K562 (cell line): ENCODE data around the gene CACNA2D2. TPM values are rescaled to one million over a fixed set of nuclear protein-coding genes. Genes with fewer than 3 reads are reported as not detected.
A peak's percentile ranks its signal among the peaks of the same experiment; 100 is the strongest.

Experiments used
- ATAC-seq: fragments of 200-7000 bp; cut with Tn5 transposase; 3 replicates; pipeline ENCODE4 v1.9.1; 2020; ENCODE audit warnings: moderate library complexity
- BruUV-seq: library from RNA; stranded (reverse); fragments of 400-500 nt; replicated peaks from 2 replicates; lab custom pipeline; 2021; lab: Mats Ljungman, UMichigan
- CTCF ChIA-PET: fragments of 300-600 bp; formaldehyde crosslinking; extraction: SDS; loops from one replicate; lab custom pipeline; 2021; ENCODE audit warnings: low intra/inter-chr PET ratio; lab: Yijun Ruan, JAX
- POLR2A ChIA-PET: fragments of 300-600, 350-650 bp; sonication (Branson Sonifier 250); formaldehyde crosslinking; extraction: SDS; loops from one replicate; lab custom pipeline; 2021; ENCODE audit warnings: antibody characterized with exemption, inconsistent platforms; lab: Yijun Ruan, JAX
- DNase-seq, 4 experiments: peaks; one replicate each; pipeline versions ENCODE4 v3.0.0 to v3.0.0-alpha.2; 2011 to 2018; ENCODE audit warnings: low spot score in 3 of 4, mixed read lengths in 3 of 4; ENCODE audit errors: extremely low read depth in 1 of 4
- FAIRE-seq: peaks from 2 replicates; lab custom pipeline; 2011; peaks lifted over from hg19 to GRCh38; lab: Jason Lieb, UNC
- H2AFZ ChIP-seq: 2 replicates; pipeline ENCODE4 v1.6.0; 2011; ENCODE audit warnings: low read depth, low read length, control low read depth, inconsistent platforms
- H3K27ac ChIP-seq: fragments of 200-600 bp; 3 replicates; pipeline ENCODE4 v1.8.0; 2011; ENCODE audit warnings: low read depth, mild to moderate bottlenecking, control low read depth, inconsistent platforms, low read length, moderate library complexity, mixed read lengths; ENCODE audit errors: extremely low read depth
- H3K27me3 ChIP-seq, 2 experiments: fragments of 300-600 bp in 1 of 2; 2 replicates in 1 of 2; 3 replicates in 1 of 2; pipeline versions ENCODE4 v1.6.0 to v1.8.0; 2011; ENCODE audit warnings: inconsistent platforms in 2 of 2, low read length in 2 of 2, mild to moderate bottlenecking in 1 of 2, mixed read lengths in 1 of 2, moderate library complexity in 1 of 2; ENCODE audit not compliant: control insufficient read depth in 2 of 2, insufficient read depth in 2 of 2
- H3K36me3 ChIP-seq: fragments of 300-600 bp; 3 replicates; pipeline ENCODE4 v1.8.0; 2011; ENCODE audit warnings: mild to moderate bottlenecking, low read length, inconsistent platforms; ENCODE audit not compliant: control insufficient read depth, insufficient read depth
- H3K4me1 ChIP-seq, 2 experiments: fragments of 200-600 bp in 1 of 2; replicated peaks in 1 of 2; 2 replicates in 1 of 2; 3 replicates in 1 of 2; pipeline versions ENCODE4 v1.5.1 to v1.8.0; 2011; ENCODE audit warnings: inconsistent platforms in 2 of 2, low read length in 2 of 2, mild to moderate bottlenecking in 1 of 2, mixed read lengths in 1 of 2, moderate library complexity in 1 of 2; ENCODE audit not compliant: control insufficient read depth in 2 of 2, insufficient read depth in 2 of 2
- H3K4me2 ChIP-seq: 2 replicates; pipeline ENCODE4 v1.6.1; 2011; ENCODE audit warnings: low read length, control low read depth, inconsistent platforms, mixed read lengths; ENCODE audit not compliant: insufficient read depth
- H3K4me3 ChIP-seq: fragments of 200-600 bp; sonication (generic), shearing (Covaris generic); 2 replicates; pipeline ENCODE4 v1.5.1; 2016; ENCODE audit warnings: control low read depth, inconsistent platforms
- H3K79me2 ChIP-seq: fragments of 200-600 bp; 3 replicates; pipeline ENCODE4 v1.8.0; 2011; ENCODE audit warnings: low read length, inconsistent platforms; ENCODE audit not compliant: control insufficient read depth, insufficient read depth
- H3K9ac ChIP-seq, 2 experiments: 2 replicates each; pipeline versions ENCODE4 v1.6.0 to v1.6.1; 2011; ENCODE audit warnings: low read depth in 2 of 2, low read length in 2 of 2, control low read depth in 1 of 2, inconsistent platforms in 1 of 2, mild to moderate bottlenecking in 1 of 2, mixed read lengths in 1 of 2; ENCODE audit not compliant: insufficient read depth in 1 of 2
- H3K9me1 ChIP-seq: one replicate; pipeline ENCODE4 v1.6.0; 2011; ENCODE audit warnings: inconsistent platforms, mild to moderate bottlenecking, low read length, moderate library complexity; ENCODE audit not compliant: control insufficient read depth, insufficient read depth
- H3K9me3 ChIP-seq: replicated peaks from 2 replicates; pipeline ENCODE4 v1.5.1; 2011; ENCODE audit warnings: low read depth, low read length, inconsistent platforms; ENCODE audit not compliant: control insufficient read depth, insufficient read depth
- H4K20me1 ChIP-seq: replicated peaks from 2 replicates; pipeline ENCODE4 v1.6.1; 2011; ENCODE audit warnings: low read length, inconsistent platforms, mixed read lengths; ENCODE audit not compliant: control insufficient read depth, insufficient read depth
- C11orf30 ChIP-seq: fragments of 450-650 bp; IDR thresholded peaks from 2 replicates; pipeline ENCODE4 v1.6.1; 2016; ENCODE audit warnings: low read depth, mild to moderate bottlenecking
- CHD2 ChIP-seq: IDR thresholded peaks from 2 replicates; pipeline ENCODE4 v1.6.1; 2011; ENCODE audit warnings: low read depth, low read length
- E2F6 ChIP-seq, 2 experiments: IDR thresholded peaks; 2 replicates each; pipeline ENCODE4 v1.6.1; 2011; ENCODE audit warnings: borderline replicate concordance in 1 of 2, control low read depth in 1 of 2, low read depth in 1 of 2, low read length in 1 of 2, mild to moderate bottlenecking in 1 of 2, mixed read lengths in 1 of 2, moderate library complexity in 1 of 2; ENCODE audit not compliant: insufficient read depth in 1 of 2, insufficient read length in 1 of 2, poor library complexity in 1 of 2, severe bottlenecking in 1 of 2; ENCODE audit errors: extremely low read depth in 1 of 2
- EZH2 ChIP-seq: IDR thresholded peaks from 2 replicates; pipeline ENCODE4 v1.6.1; 2012; ENCODE audit warnings: low read depth, mild to moderate bottlenecking, inconsistent platforms, low read length, borderline replicate concordance
- LCOR ChIP-seq: sonication (generic); formaldehyde crosslinking; IDR thresholded peaks from 2 replicates; pipeline ENCODE4 v1.8.0; 2022; ENCODE audit warnings: mild to moderate bottlenecking, missing genetic modification reagents
- MAFK ChIP-seq: IDR thresholded peaks from 2 replicates; pipeline ENCODE4 v1.6.1; 2011; ENCODE audit warnings: low read length, improper control_type of control experiment
- MEF2A ChIP-seq: IDR thresholded peaks from 2 replicates; pipeline ENCODE4 v1.6.1; 2011; ENCODE audit warnings: low read depth, mild to moderate bottlenecking, low read length, moderate library complexity; ENCODE audit not compliant: control insufficient read depth
- NFE2L1 ChIP-seq: fragments of 450-650 bp; IDR thresholded peaks from 2 replicates; pipeline ENCODE4 v1.6.1; 2016; ENCODE audit warnings: missing genetic modification characterization, low read depth, mild to moderate bottlenecking, missing compliant biosample characterization, moderate library complexity, borderline replicate concordance
- NFRKB ChIP-seq: fragments of 450-650 bp; IDR thresholded peaks from 2 replicates; pipeline ENCODE4 v1.6.1; 2016; ENCODE audit warnings: low read depth
- NR1H2 ChIP-seq: sonication (generic); formaldehyde crosslinking; IDR thresholded peaks from 2 replicates; pipeline ENCODE4 v1.4.0; 2020; ENCODE audit warnings: mild to moderate bottlenecking, missing genetic modification reagents
- NR3C1 ChIP-seq: sonication (generic); formaldehyde crosslinking; IDR thresholded peaks from 2 replicates; pipeline ENCODE4 v1.8.1; 2022; ENCODE audit warnings: missing genetic modification reagents
- RB1 ChIP-seq: fragments of 450-650 bp; IDR thresholded peaks from 2 replicates; pipeline ENCODE4 v1.6.1; 2017; ENCODE audit warnings: low read depth, mild to moderate bottlenecking
- TEAD1 ChIP-seq, 2 experiments: fragments of 450-650 bp in 1 of 2; sonication (generic) in 1 of 2; formaldehyde crosslinking; IDR thresholded peaks; 2 replicates each; pipeline versions ENCODE4 v1.4.0 to v1.8.0; 2020 to 2022; ENCODE audit warnings: mild to moderate bottlenecking in 2 of 2, missing genetic modification reagents in 1 of 2
- TFAM ChIP-seq: fragments of 250-450 bp; sonication (Bioruptor Pico); conservative IDR thresholded peaks from 2 replicates; pipeline ENCODE4 v1.5.0; 2021; ENCODE audit warnings: mild to moderate bottlenecking, moderate library complexity
- TFAP4 ChIP-seq: sonication (generic); formaldehyde crosslinking; IDR thresholded peaks from 2 replicates; pipeline ENCODE4 v1.8.0; 2022; ENCODE audit warnings: missing genetic modification reagents, mild to moderate bottlenecking, moderate library complexity, borderline replicate concordance
- ZBTB2 ChIP-seq: fragments of 450-650 bp; IDR thresholded peaks from 2 replicates; pipeline ENCODE4 v1.6.1; 2016; ENCODE audit warnings: antibody characterized with exemption
- WGBS: fragments of 100-300 bp; shearing (Covaris generic); methylation state at CpG from one replicate; pipeline ENCODE4 v1.1.6; 2016; ENCODE audit warnings: low coverage, mixed read lengths; ENCODE audit not compliant: insufficient coverage; ENCODE audit errors: missing lambda C conversion rate; 5-methylcytosine and 5-hydroxymethylcytosine counted together
- in situ Hi-C: fragments of 300-500 bp; cut with MboI; formaldehyde crosslinking; loops from 4 replicates; pipeline ENCODE4 v1.15.0; 2018; ENCODE audit warnings: inconsistent platforms, mixed read lengths
- intact Hi-C: fragments of 100-400 bp; cut with micrococcal nuclease; formaldehyde crosslinking; loops from 2 replicates; pipeline ENCODE4 v1.14.2; 2022
- polyA plus RNA-seq, 8 experiments: library from polyadenylated mRNA; depleted of rRNA in 4 of 8; stranded (reverse) in 5 of 8; unstranded in 3 of 8; fragments of >200 nt; fragmentation: Nextera tagmentation in 2 of 8; fragmentation: Illumina TruSeq in 1 of 8; extraction: Ambion mirVana in 2 of 8; extraction: Trizol in 1 of 8; gene quantifications; 2 replicates each; pipeline versions ENCODE4 v1.2.1 to v1.2.3, GENCODE V29; 2011 to 2014; ENCODE audit warnings: inconsistent platforms in 1 of 8, missing spikeins in 1 of 8
- total RNA-seq, 7 experiments: library from RNA; depleted of rRNA in 6 of 7; stranded (reverse); fragments of >200 nt in 6 of 7; fragmentation: Illumina TruSeq in 2 of 7; extraction: Trizol in 2 of 7; gene quantifications; 2 replicates each; pipeline versions ENCODE4 v1.2.1 to v1.2.3, GENCODE V29; 2011 to 2021; ENCODE audit warnings: low replicate concordance in 1 of 7
- TF ChIP-seq, protein P1 (sequence below): sonication (generic); formaldehyde crosslinking; IDR thresholded peaks from 2 replicates; pipeline ENCODE4 v1.8.1; 2022; ENCODE audit warnings: missing genetic modification reagents

The CACNA2D2 gene
- total and polyA plus RNA-seq, 9 of the 15 experiments (the other 6 are each of a cell fraction or from before 2014, with no cell fraction given): 0.11 to 0.58 (median 0.36) TPM; not detected in 2

- no peaks in the 10 kb centered on the region for H3K79me2 ChIP-seq
- in situ Hi-C loops (no loop called here), intact Hi-C loops (loop anchor here (5.0 kb wide), 1 partner anchor 106 kb away; no protein-coding TSS in a partner anchor)
- H3K9me1 ChIP-seq: no peaks in the 10 kb centered on the region
- 8% methylated on average over 5 of the region's 5 CpGs for WGBS
- peaks cover 5 to 13% of the 10 kb centered on the region in 2 experiments; a peak in 4 of 5 replicates for H3K4me1 ChIP-seq
- CTCF ChIA-PET: interaction anchor here (0.7 to 1.9 kb wide), 3 partner anchors 66 to 114 kb away, joined by 3 to 11 read pairs (median 4); no protein-coding TSS in a partner anchor
- H3K4me2 ChIP-seq: no peak overlapping the region
- no peaks in the 10 kb centered on the region for H4K20me1 ChIP-seq
- H3K27ac ChIP-seq: no peak overlapping the region
- H3K9ac ChIP-seq: peak overlapping the region in 1 of 2 experiments; percentile 17; a peak in 1 of 4 replicates
- ATAC-seq (peak; percentile 98), FAIRE-seq (peak; percentile 67), DNase-seq (peak; percentile 73 to 83 (median 82))
- H2AFZ ChIP-seq: no peak overlapping the region
- no peak overlapping the region for H3K4me3 ChIP-seq
- peaks cover 0 to 8% of the 10 kb centered on the region in 2 experiments; a peak in 2 of 5 replicates for H3K27me3 ChIP-seq
- no peaks in the 10 kb centered on the region for H3K9me3 ChIP-seq
- no peaks in the 10 kb centered on the region for H3K36me3 ChIP-seq
- no TSS peak for BruUV-seq
- POLR2A ChIA-PET: no interaction called here
- no peak for TF ChIP-seq TFAP4
- TF ChIP-seq ZBTB2: no peak
- no peak for TF ChIP-seq TFAM (CRISPR knock-in tag)
- TF ChIP-seq RB1: peak; percentile 38; the same call in 1 of the 2 replicates
- TF ChIP-seq CHD2: no peak
- TF ChIP-seq NFE2L1 (tag): no peak
- TF ChIP-seq NR3C1: no peak
- TF ChIP-seq MEF2A: no peak
- no peak for TF ChIP-seq TEAD1 (CRISPR knock-in tag; IDR thresholded peaks at IDR 0.05)
- no peak for TF ChIP-seq NR1H2 (CRISPR knock-in tag)
- no peak for TF ChIP-seq LCOR (CRISPR knock-in tag)
- TF ChIP-seq, protein P1, sequence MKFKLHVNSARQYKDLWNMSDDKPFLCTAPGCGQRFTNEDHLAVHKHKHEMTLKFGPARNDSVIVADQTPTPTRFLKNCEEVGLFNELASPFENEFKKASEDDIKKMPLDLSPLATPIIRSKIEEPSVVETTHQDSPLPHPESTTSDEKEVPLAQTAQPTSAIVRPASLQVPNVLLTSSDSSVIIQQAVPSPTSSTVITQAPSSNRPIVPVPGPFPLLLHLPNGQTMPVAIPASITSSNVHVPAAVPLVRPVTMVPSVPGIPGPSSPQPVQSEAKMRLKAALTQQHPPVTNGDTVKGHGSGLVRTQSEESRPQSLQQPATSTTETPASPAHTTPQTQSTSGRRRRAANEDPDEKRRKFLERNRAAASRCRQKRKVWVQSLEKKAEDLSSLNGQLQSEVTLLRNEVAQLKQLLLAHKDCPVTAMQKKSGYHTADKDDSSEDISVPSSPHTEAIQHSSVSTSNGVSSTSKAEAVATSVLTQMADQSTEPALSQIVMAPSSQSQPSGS (CRISPR knock-in tag): no peak
- TF ChIP-seq C11orf30: no peak
- no peak for TF ChIP-seq E2F6 (IDR thresholded peaks at IDR 0.05; ENCODE audit: borderline replicate concordance in 1 of 2, extremely low read depth in 1 of 2, insufficient read depth in 1 of 2, insufficient read length in 1 of 2, low read depth in 1 of 2, low read length in 1 of 2, poor library complexity in 1 of 2, severe bottlenecking in 1 of 2)
- TF ChIP-seq MAFK: no peak
- no peak for TF ChIP-seq NFRKB
- no peak for TF ChIP-seq EZH2
Measured at GRCh38 chr3:50436114-50436674, 67.2 kb downstream of the CACNA2D2 start.
